HG02870 (cell line): ENCODE data around the gene PIK3AP1.
A peak's percentile ranks its signal among the peaks of the same experiment; 100 is the strongest.
"Not testable (repeated sequence)": the region's sequence is repeated elsewhere in the genome, so short reads cannot be mapped to it uniquely, and the experiment has no call there.

Source experiments
- ATAC-seq: cut with Tn5 transposase; IDR thresholded peaks from one replicate; pipeline ENCODE4 v1.9.1; 2021; ENCODE audit warnings: mild to moderate bottlenecking, moderate library complexity; ENCODE audit not compliant: unreplicated experiment

The PIK3AP1 gene

GRCh38 chr10:96699613-96700012 is 20.7 kb downstream of the PIK3AP1 start:
- ATAC-seq: no peak

GRCh38 chr10:96698305-96698704 is 22.0 kb downstream of the PIK3AP1 start:
- ATAC-seq: not testable (repeated sequence)

GRCh38 chr10:96697438-96697837 is 22.9 kb downstream of the PIK3AP1 start:
- no peak for ATAC-seq

- no peak for ATAC-seq
These were observed 23.4 kb downstream of the PIK3AP1 start for GRCh38 chr10:96696845-96697425.

- no peak for ATAC-seq
These were observed 24.2 kb downstream of the PIK3AP1 start for GRCh38 chr10:96695975-96696634.

- no peak for ATAC-seq
These were observed 24.9 kb downstream of the PIK3AP1 start for GRCh38 chr10:96695366-96695765.

- ATAC-seq: no peak
These were observed 26.9 kb downstream of the PIK3AP1 start for GRCh38 chr10:96693431-96693830.

- ATAC-seq: no peak
These were observed 27.9 kb downstream of the PIK3AP1 start for GRCh38 chr10:96692427-96692826.

- ATAC-seq: no peak
These were observed 28.6 kb downstream of the PIK3AP1 start for GRCh38 chr10:96691761-96692160.

GRCh38 chr10:96690755-96691730 is 29.3 kb downstream of the PIK3AP1 start:
- peak; percentile 45 for ATAC-seq

GRCh38 chr10:96688789-96689188 is 31.5 kb downstream of the PIK3AP1 start:
- ATAC-seq: no peak

- ATAC-seq: no peak
These were observed 32.8 kb downstream of the PIK3AP1 start for GRCh38 chr10:96687317-96688012.

- ATAC-seq: no peak
These were observed 33.8 kb downstream of the PIK3AP1 start for GRCh38 chr10:96686514-96686913.

- no peak for ATAC-seq
These were observed 35.0 kb downstream of the PIK3AP1 start for GRCh38 chr10:96685306-96685705.

GRCh38 chr10:96684826-96685225 is 35.5 kb downstream of the PIK3AP1 start:
- no peak for ATAC-seq

GRCh38 chr10:96683710-96684109 is 36.6 kb downstream of the PIK3AP1 start:
- no peak for ATAC-seq

GRCh38 chr10:96683065-96683464 is 37.2 kb downstream of the PIK3AP1 start:
- ATAC-seq: no peak

- no peak for ATAC-seq
These were observed 38.8 kb downstream of the PIK3AP1 start for GRCh38 chr10:96681524-96681923.

GRCh38 chr10:96680463-96680862 is 39.9 kb downstream of the PIK3AP1 start:
- not testable (repeated sequence) for ATAC-seq

- no peak for ATAC-seq
These were observed 41.6 kb downstream of the PIK3AP1 start for GRCh38 chr10:96678725-96679124.
